Activated gamma-delta T cell (primary cell): ENCODE data around the gene IFT88.

ENCODE experiments used
- DNase-seq: peaks from one replicate; lab custom pipeline; 2025; lab: John Stamatoyannopoulos, UW
- total RNA-seq, 2 donors: gene quantifications; one replicate each; lab custom pipeline; 2026; lab: John Stamatoyannopoulos, UW

The IFT88 gene, protein sequence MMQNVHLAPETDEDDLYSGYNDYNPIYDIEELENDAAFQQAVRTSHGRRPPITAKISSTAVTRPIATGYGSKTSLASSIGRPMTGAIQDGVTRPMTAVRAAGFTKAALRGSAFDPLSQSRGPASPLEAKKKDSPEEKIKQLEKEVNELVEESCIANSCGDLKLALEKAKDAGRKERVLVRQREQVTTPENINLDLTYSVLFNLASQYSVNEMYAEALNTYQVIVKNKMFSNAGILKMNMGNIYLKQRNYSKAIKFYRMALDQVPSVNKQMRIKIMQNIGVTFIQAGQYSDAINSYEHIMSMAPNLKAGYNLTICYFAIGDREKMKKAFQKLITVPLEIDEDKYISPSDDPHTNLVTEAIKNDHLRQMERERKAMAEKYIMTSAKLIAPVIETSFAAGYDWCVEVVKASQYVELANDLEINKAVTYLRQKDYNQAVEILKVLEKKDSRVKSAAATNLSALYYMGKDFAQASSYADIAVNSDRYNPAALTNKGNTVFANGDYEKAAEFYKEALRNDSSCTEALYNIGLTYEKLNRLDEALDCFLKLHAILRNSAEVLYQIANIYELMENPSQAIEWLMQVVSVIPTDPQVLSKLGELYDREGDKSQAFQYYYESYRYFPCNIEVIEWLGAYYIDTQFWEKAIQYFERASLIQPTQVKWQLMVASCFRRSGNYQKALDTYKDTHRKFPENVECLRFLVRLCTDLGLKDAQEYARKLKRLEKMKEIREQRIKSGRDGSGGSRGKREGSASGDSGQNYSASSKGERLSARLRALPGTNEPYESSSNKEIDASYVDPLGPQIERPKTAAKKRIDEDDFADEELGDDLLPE
- 24.1 to 36.8 reads per million in 2 donors for total RNA-seq

- DNase-seq, result peak; percentile 70
Measured at GRCh38 chr13:20566898-20567874, at the start of gene IFT88. TSS of gene IFT88 (plus strand) at chr13:20567157. CDS start at chr13:20574386, 7,229 bp downstream.

GRCh38 chr13:20518660-20519100, 48.3 kb upstream of the IFT88 start:
- no peak for DNase-seq

DNA sequence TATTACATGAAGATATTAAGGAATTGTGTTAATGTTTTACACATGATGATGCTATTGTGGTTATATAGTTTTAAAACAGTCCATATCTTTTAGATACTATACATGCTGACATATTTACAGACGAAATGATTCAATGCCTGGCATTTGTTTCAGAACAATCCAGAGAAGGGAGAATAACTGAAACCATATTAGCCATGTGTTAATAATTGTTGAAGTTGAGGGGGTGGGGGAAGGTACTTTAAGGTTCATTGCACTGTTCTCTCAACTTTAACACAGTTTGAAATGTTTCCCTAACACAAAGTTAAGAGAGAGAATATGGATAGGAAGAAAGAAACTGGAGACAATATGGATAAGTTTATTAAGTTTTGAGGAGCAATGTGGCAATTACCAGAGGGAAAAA, 47.1 kb upstream of the IFT88 start:
- no peak for DNase-seq

- DNase-seq, result no peak
Measured at GRCh38 chr13:20521364-20522115, 45.4 kb upstream of the IFT88 start.

GRCh38 chr13:20525144-20525600, 41.8 kb upstream of the IFT88 start:
- DNase-seq, result no peak

- DNase-seq, result peak; percentile 57
Measured at GRCh38 chr13:20525601-20526544, 41.1 kb upstream of the IFT88 start, which contains the start of gene CRYL1. TSS of gene CRYL1 (minus strand) at chr13:20525857. CDS start at chr13:20525794, 63 bp downstream.

DNA sequence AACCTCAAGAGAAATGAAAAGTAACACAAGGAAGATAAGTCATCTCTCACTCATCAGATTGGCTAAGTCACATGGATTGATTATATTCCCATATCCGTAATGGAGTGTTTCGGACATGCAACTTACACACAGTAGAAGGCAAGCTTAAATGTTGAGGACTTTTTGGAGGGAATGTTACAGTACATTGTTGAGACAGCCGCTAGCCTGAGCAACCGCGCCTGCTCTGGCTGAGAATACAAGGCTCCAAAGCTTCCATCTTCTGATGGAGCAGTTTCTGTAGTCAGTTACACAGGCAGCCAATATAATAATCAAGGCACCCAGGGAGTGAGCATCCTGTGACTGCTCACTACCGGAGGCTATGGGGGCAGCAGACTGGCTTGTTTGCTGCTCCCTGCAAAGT, 40.3 kb upstream of the IFT88 start:
- DNase-seq, result no peak

DNA sequence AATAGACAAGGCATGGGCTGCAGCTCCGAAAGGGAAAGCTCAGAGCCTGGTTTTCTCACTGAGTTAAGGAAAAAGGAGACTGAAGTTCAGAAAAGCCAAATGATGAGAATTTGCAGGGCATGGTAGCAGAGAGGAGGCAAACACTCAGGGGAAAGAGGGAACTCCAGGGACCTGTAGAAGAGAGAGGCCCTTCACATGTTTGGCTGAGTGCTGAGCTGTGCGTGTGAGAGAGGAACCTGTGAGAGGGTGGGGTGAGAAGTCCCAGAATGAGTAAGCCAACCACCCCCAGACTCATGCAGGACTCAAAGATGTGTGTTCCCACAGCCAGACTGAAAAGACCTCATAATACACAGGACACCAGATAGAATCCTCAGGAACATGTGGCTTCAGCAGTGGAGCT, 38.5 kb upstream of the IFT88 start:
- DNase-seq, result no peak

DNA sequence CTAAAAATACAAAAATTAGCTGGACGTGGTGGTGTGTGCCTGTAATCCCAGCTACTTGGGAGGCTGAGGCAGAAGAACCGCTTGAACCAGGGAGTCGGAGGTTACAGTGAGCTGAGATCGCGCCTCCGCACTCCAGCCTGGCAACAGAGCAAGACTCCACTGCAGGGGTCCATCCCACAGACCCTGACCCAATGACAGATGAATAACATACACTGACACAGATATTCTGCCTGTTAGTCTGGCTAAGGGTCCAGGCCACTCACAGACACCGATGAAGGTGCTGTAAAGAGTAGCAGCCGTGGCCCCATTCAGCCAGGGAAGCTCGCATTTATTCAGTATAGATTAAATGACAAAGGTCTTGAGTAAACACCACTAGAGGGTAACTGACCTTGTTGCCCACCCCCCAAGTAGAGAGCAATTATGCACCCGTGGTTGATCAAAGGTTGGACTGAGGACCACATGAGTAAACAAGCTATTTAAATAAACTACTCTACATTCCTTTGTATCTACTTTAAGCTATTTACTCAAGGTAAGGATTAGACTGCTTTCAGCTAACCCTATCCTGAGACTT, 32.8 kb upstream of the IFT88 start:
- no peak for DNase-seq

GRCh38 chr13:20536992-20537391, 30.0 kb upstream of the IFT88 start:
- DNase-seq, result no peak

- no peak for DNase-seq
Measured at GRCh38 chr13:20544201-20544923, 22.6 kb upstream of the IFT88 start.

- no peak for DNase-seq
Measured at GRCh38 chr13:20546556-20546955, 20.4 kb upstream of the IFT88 start.

DNA sequence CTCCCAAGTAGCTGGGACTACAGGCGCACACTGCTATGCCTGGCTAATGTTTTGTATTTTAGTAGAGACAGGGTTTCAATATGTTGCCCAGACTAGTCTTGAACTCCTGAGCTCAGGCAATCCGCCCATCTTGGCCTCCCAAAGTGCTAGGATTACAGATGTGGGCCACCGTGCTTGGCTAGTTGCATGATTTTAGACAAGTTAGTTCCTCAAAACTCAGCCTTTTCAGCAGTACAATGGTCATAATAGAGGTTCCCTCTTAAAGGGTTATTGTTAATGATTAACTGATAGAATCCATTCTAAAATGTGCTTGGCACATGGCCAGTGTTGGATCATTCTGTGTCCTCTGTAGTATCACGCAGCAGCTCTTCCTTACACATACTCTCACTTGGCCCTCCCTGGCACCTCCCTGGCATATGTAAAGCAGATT, 19.5 kb upstream of the IFT88 start:
- DNase-seq, result no peak

DNA sequence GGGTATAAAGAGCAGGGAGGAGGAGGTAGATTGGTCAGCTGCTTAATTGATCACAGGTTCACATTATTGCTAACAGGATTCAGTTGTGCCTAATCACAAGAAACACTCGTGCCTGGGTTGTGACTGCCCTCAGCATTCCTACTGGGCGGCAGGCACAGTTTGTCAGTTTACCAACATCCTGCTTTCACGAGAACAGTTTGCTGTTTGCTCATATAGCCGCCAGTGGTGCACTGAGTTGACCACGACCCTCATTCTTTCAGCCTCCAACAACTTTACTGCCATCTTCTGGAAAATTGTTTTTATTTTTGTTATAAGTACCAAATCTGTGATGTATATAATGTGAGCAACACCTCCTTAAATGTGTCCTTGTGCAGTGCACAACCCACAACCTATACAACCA, 16.2 kb upstream of the IFT88 start:
- no peak for DNase-seq

GRCh38 chr13:20553311-20553710, 13.6 kb upstream of the IFT88 start:
- DNase-seq, result no peak

DNA sequence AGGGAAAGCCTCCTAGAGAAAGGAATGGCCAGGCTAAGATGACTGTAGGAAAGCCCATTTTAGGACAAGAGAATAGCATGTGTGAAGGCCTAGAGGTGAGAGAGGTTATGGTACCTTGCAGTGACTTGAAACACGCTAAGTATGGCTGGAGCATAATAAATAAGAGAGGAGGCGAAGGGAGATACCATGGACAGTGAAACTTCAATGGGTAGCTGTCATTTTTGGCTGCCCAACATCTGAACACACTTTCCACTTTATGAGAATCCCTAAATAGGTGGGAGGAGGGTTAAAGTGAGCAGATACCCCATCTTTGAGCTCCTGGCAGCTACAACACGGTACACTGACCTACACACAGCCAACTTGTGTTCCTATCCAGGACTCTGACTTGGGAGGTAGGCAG, 8.0 kb upstream of the IFT88 start:
- DNase-seq, result no peak

GRCh38 chr13:20559659-20560356, 7.1 kb upstream of the IFT88 start:
- DNase-seq, result no peak

DNA sequence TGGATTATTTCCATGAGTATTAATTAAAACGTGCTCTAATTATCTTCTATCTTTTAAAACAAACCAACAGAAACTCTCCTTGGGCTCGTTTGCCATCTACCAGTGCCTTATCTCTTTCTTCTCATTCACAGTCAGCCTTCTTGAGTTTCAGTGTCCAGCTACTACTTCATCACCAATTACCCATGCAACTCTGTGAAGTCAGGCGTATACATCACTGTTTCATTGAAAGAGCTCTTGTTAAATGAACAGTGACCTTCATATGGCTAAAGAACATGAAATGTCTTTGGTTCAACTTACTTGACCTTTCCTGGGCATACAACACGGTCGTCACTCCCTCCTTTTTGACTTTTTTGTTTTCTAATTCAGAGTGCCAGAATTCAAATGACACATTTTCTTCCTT, 5.2 kb upstream of the IFT88 start:
- DNase-seq, result no peak
